Activated naive CD4-positive, alpha-beta T cell (primary cell): ENCODE measurements around the gene AKIP1.
"Not testable (repeated sequence)": the region's sequence is repeated elsewhere in the genome, so short reads cannot be mapped to it uniquely, and the experiment has no call there.

Source experiments
- DNase-seq, 4 experiments: peaks; one replicate each; lab custom pipeline; 2025; lab: John Stamatoyannopoulos, UW

The AKIP1 gene, protein sequence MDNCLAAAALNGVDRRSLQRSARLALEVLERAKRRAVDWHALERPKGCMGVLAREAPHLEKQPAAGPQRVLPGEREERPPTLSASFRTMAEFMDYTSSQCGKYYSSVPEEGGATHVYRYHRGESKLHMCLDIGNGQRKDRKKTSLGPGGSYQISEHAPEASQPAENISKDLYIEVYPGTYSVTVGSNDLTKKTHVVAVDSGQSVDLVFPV

DNA sequence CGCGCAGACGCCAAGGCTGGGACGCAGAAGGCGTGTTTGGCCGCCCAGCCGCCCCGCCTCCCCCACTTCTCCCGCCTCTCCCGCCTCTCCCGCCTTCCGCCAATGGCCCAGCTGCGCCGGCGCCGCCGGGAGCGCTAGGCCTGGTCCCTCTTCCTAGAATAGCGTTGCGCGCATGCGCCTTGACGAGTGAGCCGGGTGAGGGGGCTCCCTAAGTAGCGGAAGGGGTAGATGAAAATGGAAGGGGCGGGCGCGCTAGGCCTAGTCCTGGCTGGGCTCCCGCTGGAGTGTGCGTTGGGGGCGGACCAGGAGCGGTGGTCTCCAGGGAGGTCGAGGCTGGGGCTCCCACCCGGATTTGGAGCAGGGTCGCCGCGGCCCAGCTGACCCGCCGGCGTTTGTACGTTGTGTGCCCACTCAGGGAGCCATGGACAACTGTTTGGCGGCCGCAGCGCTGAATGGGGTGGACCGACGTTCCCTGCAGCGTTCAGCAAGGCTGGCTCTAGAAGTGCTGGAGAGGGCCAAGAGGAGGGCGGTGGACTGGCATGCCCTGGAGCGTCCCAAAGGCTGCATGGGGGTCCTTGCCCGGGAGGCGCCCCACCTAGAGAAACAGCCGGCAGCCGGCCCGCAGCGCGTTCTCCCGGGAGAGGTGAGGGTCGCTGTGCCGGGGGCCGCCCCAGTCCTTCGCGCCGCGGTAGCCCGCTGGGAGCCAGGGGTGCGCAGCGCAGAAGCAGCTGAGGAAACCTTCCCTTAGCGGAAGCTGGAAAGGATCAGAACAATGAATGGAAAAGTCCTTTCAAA lies at the start of gene AKIP1:
TSS of gene AKIP1 (plus strand) at position 161 of the 795 bp plus-strand sequence. CDS start at position 422, 261 bp downstream.
- peak; percentile 41 to 65 (median 48) for DNase-seq

DNA sequence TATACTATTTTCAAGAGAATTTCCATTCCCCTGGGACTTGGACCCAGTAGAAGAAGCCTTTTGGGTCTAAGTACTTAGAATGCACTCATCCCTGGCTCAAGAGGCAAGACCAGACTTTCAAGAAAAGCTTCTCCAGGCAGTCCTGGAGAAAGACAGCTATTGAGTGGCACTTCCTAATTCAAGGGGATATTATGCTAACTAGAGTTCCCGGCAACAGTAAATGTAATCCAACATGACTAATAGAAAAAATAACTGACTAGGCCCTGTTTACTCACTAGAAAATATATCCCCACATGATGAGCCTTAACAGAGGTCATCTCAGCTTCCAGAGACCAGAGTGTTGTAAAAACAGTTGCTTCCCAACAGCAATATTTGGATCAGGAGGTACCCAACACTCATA lies 47.2 kb upstream of the AKIP1 start:
- no peak for DNase-seq

DNA sequence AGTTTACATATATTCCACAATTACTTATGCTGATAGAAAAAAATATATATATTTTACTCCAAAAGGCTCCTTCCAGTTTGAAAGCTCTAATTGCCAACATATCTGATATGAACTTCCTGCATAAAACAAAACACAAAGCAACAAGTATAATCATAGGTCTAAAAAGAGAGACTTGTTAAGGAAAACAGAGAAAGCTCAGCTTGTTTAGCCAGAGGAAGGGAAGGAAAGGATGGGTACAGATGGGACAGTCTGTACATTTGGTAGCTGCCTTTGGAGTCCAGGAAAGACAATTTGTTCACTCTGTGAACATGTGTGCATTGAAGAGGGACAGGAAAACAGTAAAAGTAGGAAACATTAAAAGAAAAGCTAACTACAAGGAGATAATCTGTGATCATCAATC lies 45.7 kb upstream of the AKIP1 start:
- DNase-seq, result no peak

DNA sequence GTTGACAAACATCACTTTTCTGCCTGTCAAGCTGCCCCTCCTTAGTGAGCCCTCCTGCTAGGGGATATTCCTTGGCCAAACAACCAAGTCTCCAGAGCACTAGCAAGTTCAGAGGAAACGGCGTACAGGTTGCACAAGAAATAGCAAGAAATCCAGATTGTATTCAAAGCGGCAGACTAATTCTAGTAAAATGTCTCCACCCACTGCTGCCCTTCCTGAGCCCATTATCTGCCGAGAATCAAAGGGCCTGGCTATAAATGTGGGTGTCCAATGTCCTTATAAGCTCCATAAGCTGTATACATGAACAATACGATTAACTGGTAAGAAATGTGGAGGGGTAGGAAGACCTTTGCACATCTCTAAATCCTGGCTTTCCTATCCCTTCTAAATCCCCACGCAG lies 44.0 kb upstream of the AKIP1 start:
- DNase-seq, result no peak

DNA sequence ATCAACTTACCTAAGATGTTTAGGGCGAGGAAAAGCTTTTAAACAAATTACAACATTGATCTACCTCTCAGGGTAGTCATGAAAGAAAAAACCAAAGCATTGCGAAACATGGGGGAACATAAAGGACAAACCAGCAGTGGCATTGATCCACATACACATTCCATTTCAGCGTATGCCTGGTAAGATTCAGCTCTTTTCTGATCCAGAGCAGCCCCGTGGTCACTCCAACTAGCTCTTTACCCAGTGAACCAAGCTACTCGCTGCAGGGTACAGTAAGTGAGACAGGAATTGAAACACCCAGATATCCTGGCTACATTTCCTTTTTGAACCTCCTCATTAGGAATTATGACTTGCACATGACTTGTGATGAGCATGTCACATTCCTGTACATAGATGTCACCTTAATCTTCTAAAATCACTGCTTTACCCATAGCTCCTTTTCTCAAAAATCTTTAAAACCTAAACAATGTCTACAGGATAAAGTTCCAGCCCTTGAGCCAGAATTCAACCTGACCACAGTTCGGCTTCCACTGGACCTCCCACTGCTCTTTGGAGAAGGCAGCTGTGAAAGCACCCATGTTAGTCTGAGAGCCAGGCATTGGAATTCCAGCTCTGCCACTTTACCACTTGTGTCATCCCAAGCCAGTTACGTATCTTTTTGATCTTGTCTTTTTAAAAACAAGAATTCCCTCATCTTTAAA lies 42.9 kb upstream of the AKIP1 start:
- no peak for DNase-seq

DNA sequence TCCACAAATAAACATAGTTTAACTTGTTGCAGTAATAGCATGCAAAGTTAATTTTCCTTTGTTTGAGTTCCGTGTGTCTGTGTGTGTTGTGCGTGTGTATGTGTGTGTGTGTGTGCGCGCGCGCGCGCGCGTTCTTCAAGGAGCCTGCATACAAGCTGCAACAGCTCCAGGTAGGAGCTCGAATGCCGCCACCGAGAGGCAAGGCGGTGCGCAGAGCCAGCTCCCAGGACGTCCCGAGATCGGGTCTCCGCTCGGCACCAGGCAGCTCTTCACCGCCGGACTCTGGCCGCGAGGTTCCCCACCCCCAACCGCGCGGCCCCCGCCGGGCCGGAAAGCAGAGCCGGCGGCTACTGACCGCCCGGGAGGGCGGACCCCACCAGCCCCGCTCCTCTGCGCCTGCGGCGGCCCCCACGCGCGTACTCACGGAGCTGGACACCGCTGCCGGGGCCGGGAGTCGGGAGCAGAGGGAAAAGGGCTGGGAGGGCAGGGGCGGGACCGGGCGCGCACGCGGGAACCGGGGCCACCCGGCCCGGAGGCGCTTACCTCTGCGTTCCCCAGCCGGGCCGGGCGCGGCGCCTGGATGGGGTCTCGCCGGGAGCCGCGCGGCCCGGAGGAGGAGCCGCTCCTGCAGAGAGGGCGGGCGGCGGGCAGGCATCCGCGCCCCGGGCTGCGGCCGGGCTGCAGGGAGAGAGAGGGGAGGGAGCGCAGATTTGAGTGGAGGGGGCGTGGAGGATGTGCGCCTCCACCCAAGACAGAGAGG lies 40.4 kb upstream of the AKIP1 start:
- no peak for DNase-seq

DNA sequence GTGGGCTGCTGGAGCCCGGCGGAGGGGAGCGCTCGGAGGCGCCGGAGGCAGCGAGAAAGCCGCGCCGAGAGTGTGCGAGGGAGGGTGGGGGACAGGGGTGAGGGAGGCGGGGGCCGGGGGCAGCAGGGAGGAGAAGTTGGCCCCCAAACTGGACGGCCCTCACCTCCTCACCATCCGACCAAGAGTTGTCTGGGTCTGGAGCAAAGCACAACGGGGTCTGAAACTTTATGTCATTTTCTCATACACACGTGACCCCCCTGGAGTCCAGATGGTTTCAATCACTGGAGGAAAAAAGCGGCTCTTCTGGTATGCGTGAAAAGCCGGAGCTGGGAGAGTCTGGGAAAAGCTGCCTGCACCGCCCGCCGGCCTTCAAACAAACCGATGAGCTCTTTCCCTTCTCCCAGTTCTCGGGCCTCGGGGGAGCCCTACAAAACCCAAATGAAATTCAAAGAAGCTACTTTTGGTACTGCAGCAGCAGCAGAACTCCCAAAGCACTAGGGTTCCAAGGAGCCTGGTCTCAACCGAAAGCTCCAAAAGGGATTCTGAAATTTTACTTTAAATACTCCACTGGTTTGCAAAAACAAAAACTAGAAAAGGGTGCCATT lies 39.7 kb upstream of the AKIP1 start:
- DNase-seq, result no peak

DNA sequence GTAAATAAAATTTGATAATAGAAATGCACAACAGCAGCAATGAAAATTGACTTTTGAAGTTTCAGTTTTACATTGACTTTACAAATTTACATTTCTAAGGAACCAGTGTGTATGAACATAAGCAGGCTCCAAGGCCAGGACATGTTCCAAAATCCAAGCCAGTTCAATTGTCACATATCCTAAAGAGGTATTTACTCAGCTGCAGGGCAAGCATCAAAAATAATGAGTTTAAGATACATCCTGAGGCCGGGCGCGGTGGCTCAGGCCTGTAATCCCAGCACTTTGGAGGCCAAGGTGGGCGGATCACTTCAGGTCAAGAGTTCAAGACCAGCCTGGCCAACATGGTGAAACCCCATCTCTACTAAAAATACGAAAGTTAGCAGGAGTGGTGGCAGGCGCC lies 39.0 kb upstream of the AKIP1 start:
- no peak for DNase-seq

DNA sequence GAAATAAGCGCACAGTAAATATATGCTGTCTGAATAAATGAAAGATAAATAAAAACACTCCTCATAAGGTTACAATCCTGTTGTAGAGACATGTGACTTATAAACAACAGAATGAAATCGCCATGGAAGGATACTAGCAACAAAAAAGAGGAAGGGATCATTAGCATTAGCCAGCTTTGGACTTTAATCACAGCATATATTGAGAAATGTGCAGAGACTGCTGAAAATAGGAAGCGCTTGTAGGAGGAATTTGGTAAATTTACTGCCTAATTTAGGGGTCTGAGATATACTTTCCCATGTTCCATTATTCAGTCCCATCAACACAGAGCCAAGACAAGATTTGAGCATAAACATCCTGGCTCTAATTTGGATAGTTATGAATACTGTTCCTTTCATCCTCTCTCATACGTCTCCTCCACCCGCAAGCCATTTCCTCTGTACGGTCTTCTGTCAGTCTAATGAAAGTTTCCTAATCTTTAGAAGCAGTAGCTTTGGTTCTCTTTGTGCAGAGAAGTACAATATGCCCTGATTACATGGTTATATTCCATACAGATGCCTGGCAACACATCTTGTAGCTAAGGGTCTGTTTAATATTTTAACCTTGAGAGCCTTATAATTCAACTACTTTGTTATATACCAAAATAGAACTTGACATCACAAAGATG lies 37.1 kb upstream of the AKIP1 start:
- DNase-seq, result no peak

DNA sequence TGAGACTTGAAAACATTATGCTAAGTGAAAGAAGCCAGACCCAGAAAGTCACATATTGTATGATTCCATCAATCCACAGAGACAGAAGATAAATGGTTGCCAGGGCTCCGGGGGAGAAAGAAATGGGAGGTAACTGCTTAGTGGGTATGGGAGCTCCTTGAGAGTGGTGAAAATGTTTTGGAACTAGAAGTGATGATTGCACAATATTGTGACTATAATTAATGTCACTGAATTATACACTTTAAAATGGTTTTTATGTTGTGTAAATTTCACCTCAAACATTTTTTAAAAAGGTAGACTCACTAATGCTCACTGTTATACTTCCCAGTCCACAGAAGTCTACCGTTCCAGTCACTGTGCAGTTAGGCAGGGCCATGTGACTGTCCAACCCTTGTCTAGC lies 32.2 kb upstream of the AKIP1 start:
- no peak for DNase-seq

DNA sequence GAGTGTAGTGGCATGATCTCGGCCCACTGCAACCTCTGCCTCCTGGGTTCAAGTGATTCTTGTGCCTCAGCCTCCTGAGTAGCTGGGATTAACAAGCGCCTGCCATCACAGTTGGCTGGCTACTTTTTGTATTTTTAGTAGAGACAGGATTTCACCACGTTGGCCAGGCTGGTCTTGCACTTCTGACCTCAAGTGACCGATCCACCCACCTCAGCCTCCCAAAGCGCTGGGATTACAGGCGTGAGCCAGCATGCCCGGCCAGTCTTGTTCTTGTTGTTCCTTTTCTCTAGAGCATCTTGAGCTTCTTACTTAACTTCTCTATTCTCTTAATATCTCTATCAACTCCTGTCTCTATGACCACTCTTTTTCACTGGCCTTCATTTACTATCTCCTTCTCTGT lies 29.4 kb upstream of the AKIP1 start:
- not testable (repeated sequence) for DNase-seq

DNA sequence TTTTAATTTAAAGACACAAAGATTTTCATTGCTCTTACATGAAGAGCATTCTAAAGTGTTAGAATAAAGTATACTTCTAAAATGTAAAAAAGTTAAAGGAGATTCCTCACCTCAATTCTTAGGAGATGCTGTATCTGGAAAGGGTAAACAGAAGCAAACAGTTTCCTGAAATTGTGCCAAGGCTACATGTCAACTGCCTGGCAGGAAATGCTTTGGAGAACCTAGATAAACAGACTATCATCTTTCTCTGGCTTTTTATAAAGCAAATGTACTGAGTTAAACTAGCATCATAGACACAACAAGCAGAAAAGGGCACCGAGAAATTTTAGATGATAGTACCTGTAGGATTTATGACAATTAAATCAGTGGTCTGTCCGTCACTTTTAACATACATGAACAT lies 24.7 kb upstream of the AKIP1 start:
- no peak for DNase-seq

DNA sequence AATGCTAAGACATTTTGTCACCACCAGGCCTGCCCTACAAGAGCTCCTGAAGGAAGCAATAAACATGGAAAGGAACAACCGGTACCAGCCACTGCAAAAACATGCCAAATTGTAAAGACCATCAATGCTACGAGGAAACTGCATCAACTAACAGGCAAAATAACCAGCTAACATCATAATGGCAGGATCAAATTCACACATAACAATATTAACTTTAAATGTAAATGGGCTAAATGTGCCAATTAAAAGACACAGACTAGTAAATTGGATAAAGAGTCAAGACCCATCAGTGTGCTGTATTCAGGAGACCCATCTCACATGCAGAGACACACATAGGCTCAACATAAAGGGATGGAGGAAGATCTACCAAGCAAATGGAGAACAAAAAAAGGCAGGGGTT lies 19.8 kb upstream of the AKIP1 start:
- not testable (repeated sequence) for DNase-seq

DNA sequence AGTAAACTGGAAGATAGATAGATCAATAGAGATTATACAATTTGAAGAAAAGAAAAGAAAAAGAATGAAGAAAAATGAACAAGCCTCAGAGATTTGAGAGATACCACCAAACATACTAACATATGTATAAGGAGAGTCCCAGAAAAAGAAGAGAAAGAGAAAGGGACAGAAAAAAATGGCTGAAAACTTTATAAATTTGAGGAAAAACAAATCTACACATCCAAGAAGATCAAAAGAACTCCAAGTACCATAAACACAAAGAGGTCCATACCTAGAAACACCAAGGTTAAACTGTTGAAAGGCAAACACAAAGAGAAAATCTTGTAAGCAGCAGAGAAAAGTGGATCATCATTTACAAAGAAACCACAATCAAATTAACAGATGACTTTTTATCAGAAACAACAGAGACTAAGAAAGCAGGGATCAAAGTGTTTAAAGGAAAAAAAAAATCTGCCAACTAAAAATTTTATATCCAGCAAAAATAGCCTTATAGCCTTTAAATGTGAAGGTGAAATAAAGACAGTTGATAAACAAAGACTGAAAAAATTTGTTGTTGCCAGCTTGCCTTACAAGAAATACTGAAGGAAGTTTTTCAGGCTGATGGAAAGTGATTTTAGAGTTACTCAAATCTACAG lies 11.8 kb upstream of the AKIP1 start:
- DNase-seq, result no peak

DNA sequence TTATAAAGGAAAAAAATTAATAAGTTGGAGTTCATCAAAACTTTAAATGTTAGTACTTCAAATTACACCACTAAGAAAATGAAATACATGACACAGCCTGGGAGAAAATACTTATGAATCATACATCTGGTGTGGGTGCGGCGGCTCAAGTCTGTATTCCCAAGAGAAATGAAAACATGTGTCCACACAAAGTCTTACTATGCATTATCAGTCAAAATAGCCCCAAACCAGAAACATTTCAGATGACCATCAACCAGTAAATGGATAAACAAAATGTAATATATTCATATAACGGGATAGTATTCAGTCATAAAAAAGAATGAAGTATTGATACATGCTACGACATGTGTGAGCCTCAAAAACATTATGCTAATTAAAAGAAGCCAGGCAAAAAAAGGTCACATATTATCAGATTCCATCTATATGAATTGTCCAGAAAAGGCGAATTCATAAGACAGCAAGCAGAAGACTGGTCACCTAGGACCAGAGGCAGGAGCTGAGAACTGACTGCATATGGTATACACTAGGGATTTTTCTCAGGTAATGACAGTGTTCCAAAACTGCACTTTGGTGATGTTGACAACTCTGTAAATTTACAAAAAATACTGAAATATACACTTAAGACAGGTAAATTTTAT lies 5.3 kb upstream of the AKIP1 start:
- DNase-seq, result no peak

DNA sequence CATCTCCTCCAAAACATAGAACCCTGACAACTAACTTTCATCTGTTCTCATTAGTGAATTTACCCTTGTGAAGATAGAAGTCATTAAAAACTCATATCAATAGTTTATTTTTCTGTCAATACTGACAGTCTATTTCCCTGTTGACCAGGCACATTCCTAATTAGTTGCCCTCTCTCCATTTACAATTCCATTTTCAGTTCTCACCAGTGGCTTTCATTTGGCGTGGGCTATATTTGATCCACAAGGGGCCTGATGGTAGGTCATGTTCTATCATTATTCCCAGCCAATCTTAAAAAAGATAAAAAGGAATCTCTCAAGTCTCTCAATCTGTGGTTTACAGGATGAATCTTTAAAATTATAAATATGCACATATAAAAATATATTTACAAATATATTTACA lies 3.9 kb upstream of the AKIP1 start:
- DNase-seq, result no peak

DNA sequence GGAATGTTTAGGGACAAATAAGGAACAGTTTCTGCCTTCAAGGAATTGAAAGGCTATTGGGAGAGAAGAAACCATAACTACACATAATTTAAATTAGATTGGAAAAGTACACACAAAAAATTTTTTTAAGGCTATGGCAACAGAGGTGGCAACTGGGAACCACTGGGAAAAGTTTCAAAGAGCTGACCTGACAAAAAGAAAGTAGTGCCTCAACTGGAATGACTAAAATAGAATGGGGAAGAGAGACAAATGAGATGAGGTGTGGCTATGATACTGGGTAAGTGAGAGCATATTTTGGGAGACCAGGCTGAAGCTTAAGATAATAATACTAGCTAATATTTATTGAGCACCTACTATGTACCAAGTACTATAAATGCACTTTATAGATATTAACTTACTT lies 2.9 kb upstream of the AKIP1 start:
- DNase-seq, result no peak

DNA sequence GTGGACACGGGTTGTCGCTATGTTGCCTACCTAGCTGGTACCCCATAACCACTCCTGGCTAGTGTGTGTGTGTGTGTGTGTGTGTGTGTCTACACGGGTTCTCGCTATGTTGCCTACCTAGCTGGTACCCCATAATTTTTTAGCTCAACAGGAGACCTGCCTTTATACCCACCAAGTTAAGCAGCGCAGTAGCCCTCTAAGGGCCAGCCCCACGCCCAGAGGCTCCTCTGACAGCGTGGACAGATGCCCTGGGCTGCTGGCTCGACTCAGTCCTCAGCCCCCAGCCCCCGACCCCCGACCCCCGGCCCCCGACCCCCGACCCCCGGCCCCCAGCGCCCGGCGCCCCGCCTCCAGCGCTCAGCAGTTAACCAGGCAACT lies 351 bp upstream of the AKIP1 start:
- no peak for DNase-seq

DNA sequence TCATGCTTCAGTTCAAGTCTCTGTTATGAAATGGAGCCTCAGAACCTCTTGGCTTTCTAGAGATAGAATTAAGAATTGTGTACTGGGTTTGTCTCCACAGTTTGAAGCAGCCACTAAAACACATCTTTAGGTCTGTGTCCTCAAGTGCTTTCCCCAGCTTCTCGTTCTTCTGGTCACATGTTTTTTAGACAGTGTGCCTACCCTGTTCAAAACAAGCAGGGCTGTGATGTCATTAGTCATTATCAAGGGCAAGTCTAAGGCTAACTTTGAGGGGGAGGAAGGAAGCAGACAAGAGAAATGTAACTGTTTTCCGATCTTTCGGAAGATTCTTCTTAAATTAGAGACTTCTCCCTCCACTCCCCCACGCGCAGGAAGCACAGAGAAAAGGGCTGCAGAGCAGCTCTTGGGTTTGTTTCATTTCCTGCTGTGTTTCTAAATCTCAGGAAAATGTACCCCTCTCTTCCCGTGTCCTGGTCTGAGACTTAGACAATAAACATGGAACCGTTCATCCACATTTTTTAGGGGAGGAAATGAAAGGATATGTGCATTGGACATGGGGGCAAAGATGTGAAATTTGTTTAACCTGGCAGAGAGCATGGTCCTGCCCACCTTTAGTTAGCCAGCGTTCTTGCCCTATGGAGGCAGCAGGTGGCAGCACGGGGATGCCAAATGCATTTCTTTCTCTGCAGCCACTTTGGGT lies 3.1 kb downstream of the AKIP1 start:
- peak in 1 of 4 experiments; percentile 30 for DNase-seq

DNA sequence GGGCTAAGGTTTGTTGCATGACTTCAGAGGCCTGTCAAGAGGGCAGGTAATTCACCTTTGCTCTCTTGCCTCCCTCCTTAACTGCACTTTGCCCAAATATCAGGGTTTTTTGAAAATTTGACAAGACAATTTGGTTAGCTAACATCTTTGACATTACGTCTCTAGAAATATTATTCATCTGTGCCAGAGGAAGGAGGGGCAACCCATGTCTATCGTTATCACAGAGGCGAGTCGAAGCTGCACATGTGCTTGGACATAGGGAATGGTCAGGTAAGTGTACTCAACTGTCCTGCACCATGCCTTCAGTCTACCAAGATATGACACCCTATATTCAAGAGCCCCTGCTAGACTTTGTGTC lies 3.7 kb downstream of the AKIP1 start:
- DNase-seq, result no peak
